Kidney (tissue), 14 donors: Measurements from ENCODE around the gene KLF13. TPM values are rescaled to one million over a fixed set of nuclear protein-coding genes. Genes with fewer than 3 reads are reported as not detected.
A peak's percentile ranks its signal among the peaks of the same experiment; 100 is the strongest.

Source experiments
- DNase-seq, 5 donors: peaks; one replicate each; pipeline ENCODE4 v3.0.0-alpha.2; 2013 to 2020
- FAIRE-seq: peaks from 2 replicates; lab custom pipeline; 2012; peaks lifted over from hg19 to GRCh38; lab: Jason Lieb, UNC
- H3K27ac ChIP-seq, 2 donors: one replicate each; pipeline ENCODE4 v1.7.0; 2013; ENCODE audit warnings: low read depth in 2 of 2, low read length in 2 of 2, inconsistent platforms in 1 of 2
- H3K27me3 ChIP-seq: one replicate; pipeline ENCODE4 v1.7.1; 2013; ENCODE audit warnings: low read length, inconsistent platforms; ENCODE audit not compliant: control insufficient read depth, insufficient read depth
- H3K36me3 ChIP-seq, 3 donors: one replicate each; pipeline versions ENCODE4 v1.7.0 to v1.7.1; 2013; ENCODE audit warnings: low read length in 3 of 3, control low read depth in 1 of 3, inconsistent platforms in 1 of 3; ENCODE audit not compliant: insufficient read depth in 3 of 3, control insufficient read depth in 2 of 3
- H3K4me1 ChIP-seq, 3 donors: one replicate each; pipeline versions ENCODE4 v1.7.0 to v1.7.1; 2013; ENCODE audit warnings: low read length in 3 of 3, inconsistent platforms in 1 of 3, low read depth in 1 of 3; ENCODE audit not compliant: control insufficient read depth in 2 of 3, insufficient read depth in 2 of 3
- H3K4me3 ChIP-seq, 3 donors: one replicate each; pipeline versions ENCODE4 v1.7.0 to v1.8.1; 2013; ENCODE audit warnings: low read length in 3 of 3, control low read depth in 1 of 3, inconsistent platforms in 1 of 3
- H3K9ac ChIP-seq, 3 donors: one replicate each; pipeline versions ENCODE4 v1.7.0 to v1.7.1; 2013; ENCODE audit warnings: low read length in 3 of 3, control low read depth in 1 of 3, inconsistent platforms in 1 of 3
- H3K9me3 ChIP-seq, 3 donors: one replicate each; pipeline versions ENCODE4 v1.7.0 to v1.7.1; 2013; ENCODE audit warnings: low read length in 3 of 3, control low read depth in 1 of 3, inconsistent platforms in 1 of 3; ENCODE audit not compliant: control insufficient read depth in 2 of 3, insufficient read depth in 1 of 3
- intact Hi-C: fragments of 100-400 bp; cut with DNase I; formaldehyde crosslinking; loops from one replicate; pipeline ENCODE4 v1.11.1; 2022
- polyA plus RNA-seq: library from polyadenylated mRNA; stranded (reverse); fragments of 350-450 nt; fragmentation: Illumina TruSeq; extraction: RNeasy Lipid Tissue Mini Kit (QIAGEN cat#74804); gene quantifications from one replicate; pipeline ENCODE4 v1.2.3, GENCODE V29; 2014; ENCODE audit warnings: low read depth, low replicate concordance; ENCODE audit not compliant: insufficient read depth
- total RNA-seq: library from RNA; stranded (reverse); fragmentation: NEBNext Ultra II Directional; extraction: Animal tissue kit (Norgen Biotek cat#: 25700); gene quantifications from one replicate; pipeline ENCODE4 v1.2.1, GENCODE V29; 2021
- TF ChIP-seq, protein P1 (sequence below): IDR thresholded peaks from 3 replicates; pipeline ENCODE4 v1.5.1; 2012; ENCODE audit warnings: mild to moderate bottlenecking, moderate library complexity, borderline replicate concordance; ENCODE audit not compliant: insufficient read depth; ENCODE audit errors: extremely low read depth
- donor health status: control.
- donor health status: control.
- donor health status: control.
- donor health status: control.
- donor health status: control.
- donor health status: DM: yes; HTN: yes; CAD: no.
- donor health status: Normal renal cell carcinoma (clear cell type).

The KLF13 gene
- total and polyA plus RNA-seq, 2 donors from 2014 or later = 55.5 to 123 TPM

DNA sequence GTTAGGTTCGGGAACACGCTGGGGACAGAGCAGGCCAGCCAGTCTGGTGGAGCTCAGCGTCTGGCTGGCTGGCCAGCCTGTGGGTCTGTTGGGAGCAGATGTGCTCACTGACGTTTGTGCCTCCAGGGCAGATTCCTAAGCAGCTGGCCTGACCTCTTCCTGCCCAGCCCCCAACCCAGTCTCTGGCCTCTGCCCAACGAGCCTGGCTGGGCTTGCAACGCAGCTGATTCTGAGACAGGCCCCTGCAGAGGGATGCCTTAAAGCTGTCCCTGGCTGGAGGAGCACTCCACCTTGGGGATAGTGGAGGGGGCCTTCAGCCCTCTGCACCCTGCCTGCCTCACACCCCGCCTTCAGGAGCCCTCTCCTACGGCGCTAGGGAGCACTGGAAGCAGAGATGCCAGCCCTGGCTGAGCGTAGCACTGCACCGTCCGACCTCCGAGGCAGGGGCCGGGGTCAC, 46.0 kb downstream of the KLF13 start:
- Histone ChIP-seq H3K36me3 (peaks cover 0 to 12% (median 3%) of the 10 kb centered on the region in 3 donors), H3K9me3 (no peaks in the 10 kb centered on the region), H3K27me3 (no peaks in the 10 kb centered on the region), H3K4me3 (no peak overlapping the region), H3K27ac (peak overlapping the region; percentile 55 to 73), H3K9ac (no peak overlapping the region), H3K4me1 (peaks cover 0 to 53% (median 47%) of the 10 kb centered on the region in 3 donors)
- intact Hi-C loops = no loop called here
- DNase-seq (peak in 2 of 5 donors; percentile 33 to 90), FAIRE-seq (no peak)
- TF ChIP-seq, protein P1, sequence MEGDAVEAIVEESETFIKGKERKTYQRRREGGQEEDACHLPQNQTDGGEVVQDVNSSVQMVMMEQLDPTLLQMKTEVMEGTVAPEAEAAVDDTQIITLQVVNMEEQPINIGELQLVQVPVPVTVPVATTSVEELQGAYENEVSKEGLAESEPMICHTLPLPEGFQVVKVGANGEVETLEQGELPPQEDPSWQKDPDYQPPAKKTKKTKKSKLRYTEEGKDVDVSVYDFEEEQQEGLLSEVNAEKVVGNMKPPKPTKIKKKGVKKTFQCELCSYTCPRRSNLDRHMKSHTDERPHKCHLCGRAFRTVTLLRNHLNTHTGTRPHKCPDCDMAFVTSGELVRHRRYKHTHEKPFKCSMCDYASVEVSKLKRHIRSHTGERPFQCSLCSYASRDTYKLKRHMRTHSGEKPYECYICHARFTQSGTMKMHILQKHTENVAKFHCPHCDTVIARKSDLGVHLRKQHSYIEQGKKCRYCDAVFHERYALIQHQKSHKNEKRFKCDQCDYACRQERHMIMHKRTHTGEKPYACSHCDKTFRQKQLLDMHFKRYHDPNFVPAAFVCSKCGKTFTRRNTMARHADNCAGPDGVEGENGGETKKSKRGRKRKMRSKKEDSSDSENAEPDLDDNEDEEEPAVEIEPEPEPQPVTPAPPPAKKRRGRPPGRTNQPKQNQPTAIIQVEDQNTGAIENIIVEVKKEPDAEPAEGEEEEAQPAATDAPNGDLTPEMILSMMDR = no peak

DNA sequence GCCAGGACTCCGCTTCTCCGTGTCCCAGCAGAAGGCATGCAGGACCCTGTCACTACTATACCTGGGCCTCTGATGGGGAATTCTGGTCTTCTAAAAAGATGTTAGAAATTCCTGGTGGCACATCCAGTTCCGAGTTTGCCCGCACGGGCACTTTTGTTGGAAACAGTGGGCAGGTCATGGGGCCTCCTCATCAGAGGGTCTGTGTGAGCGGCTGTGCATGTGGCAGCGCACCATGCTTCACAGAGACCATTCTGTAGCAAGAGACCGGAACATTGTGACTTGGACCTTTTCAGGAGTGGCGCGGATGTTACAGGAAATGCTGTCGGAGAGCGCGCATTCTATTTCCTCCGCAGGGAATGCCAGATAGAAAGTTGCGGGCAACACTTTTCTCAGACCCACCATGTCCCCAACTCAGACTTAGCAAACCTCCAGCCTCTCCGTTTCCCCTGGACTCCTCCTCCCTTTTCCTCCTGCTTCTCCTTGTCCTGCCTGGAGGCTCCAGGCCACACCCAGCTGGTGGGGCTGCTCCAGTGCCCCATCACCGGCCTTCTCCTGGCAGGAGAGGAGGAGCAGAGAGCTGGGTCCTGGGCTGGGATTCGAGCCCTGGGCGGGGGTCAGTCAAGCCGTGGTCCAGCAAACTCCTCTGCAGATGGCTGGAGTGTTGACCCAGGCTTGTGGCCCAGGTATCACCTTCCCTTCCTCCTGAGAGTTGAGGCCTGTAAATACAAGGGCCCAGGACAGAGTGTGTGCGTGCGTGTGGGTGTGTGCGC, 46.6 kb downstream of the KLF13 start:
- peak overlapping the region; percentile 19 to 73 for H3K27ac ChIP-seq
- FAIRE-seq (no peak), DNase-seq (peak in 1 of 5 donors; percentile 60)
- peaks cover 0 to 12% (median 3%) of the 10 kb centered on the region in 3 donors for H3K36me3 ChIP-seq
- H3K9ac ChIP-seq = no peak overlapping the region
- no peaks in the 10 kb centered on the region for H3K9me3 ChIP-seq
- H3K27me3 ChIP-seq = no peaks in the 10 kb centered on the region
- no peak overlapping the region for H3K4me3 ChIP-seq
- intact Hi-C loops = no loop called here
- TF ChIP-seq, protein P1 = no peak
- H3K4me1 ChIP-seq = peaks cover 0 to 49% (median 44%) of the 10 kb centered on the region in 3 donors

DNA sequence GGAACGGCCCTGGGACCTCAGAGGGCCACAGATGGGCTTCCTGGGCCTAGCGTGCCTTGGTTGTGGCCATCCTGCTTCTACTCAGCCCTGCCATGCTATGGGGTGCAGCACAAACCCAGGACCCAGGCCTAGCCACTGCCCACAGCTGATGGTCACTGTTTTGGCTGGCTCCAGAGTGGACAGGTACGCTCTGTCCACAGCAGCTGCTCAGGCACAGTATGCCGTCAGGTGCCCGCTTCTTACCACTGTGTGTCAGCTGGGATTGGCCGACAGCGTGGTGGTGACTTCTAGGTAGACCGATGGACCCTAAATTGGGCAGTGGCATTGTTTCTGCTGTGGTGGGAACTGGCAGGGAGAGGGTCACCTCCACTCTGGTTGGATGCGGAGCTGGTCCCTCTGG, 47.3 kb downstream of the KLF13 start:
- H3K4me1 ChIP-seq = peaks cover 0 to 49% (median 42%) of the 10 kb centered on the region in 3 donors
- peaks cover 0 to 14% (median 3%) of the 10 kb centered on the region in 3 donors for H3K36me3 ChIP-seq
- no peak overlapping the region for H3K4me3 ChIP-seq
- no peak for FAIRE-seq
- intact Hi-C loops = no loop called here
- H3K9ac ChIP-seq = no peak overlapping the region
- H3K27ac ChIP-seq = peak overlapping the region; percentile 29 to 56
- no peaks in the 10 kb centered on the region for H3K9me3 ChIP-seq
- H3K27me3 ChIP-seq = no peaks in the 10 kb centered on the region
- no peak for DNase-seq
- TF ChIP-seq, protein P1 = no peak
